Measurements from ENCODE around the gene CEP97.
"Not testable (repeated sequence)": the region's sequence is repeated elsewhere in the genome, so short reads cannot be mapped to it uniquely, and the experiment has no call there.

The CEP97 gene

GRCh38 chr3:101758224-101758623 is 33.8 kb downstream of the CEP97 start:
- Mint-ChIP-seq H3K27ac (ENCODE audit: low read depth) (peak overlapping the region; percentile 76), H3K4me1 (peaks cover 51% of the 10 kb centered on the region), H3K4me3 (peak overlapping the region; percentile 12), H3K36me3 (ENCODE audit: insufficient read depth) (peaks cover 18% of the 10 kb centered on the region), H3K9me3 (no peaks in the 10 kb centered on the region), H3K27me3 (no peaks in the 10 kb centered on the region)
- DNase-seq (ENCODE audit: low spot score in 2 of 2) (peak in 1 of 2 donors; percentile 12), ATAC-seq (replicated peaks; ENCODE audit: extremely low read depth, poor library complexity, severe bottlenecking) (peak; percentile 94)

- ATAC-seq (replicated peaks; ENCODE audit: extremely low read depth, poor library complexity, severe bottlenecking) (no peak), DNase-seq (ENCODE audit: low spot score in 2 of 2) (no peak)
- H3K4me3 Mint-ChIP-seq = no peak overlapping the region
- peaks cover 17% of the 10 kb centered on the region for H3K36me3 Mint-ChIP-seq (ENCODE audit: insufficient read depth)
- H3K9me3 Mint-ChIP-seq = no peaks in the 10 kb centered on the region
- H3K27me3 Mint-ChIP-seq = no peaks in the 10 kb centered on the region
- H3K27ac Mint-ChIP-seq (ENCODE audit: low read depth) = no peak overlapping the region
- peaks cover 38% of the 10 kb centered on the region for H3K4me1 Mint-ChIP-seq
Observed at GRCh38 chr3:101762041-101762646, 37.7 kb downstream of the CEP97 start.

- H3K9me3 Mint-ChIP-seq; H3K27me3 Mint-ChIP-seq; DNase-seq (ENCODE audit: low spot score in 2 of 2); ATAC-seq (replicated peaks; ENCODE audit: extremely low read depth, poor library complexity, severe bottlenecking); H3K36me3 Mint-ChIP-seq (ENCODE audit: insufficient read depth): not testable (repeated sequence)
- Mint-ChIP-seq H3K27ac (ENCODE audit: low read depth) (peak overlapping the region; percentile 94), H3K4me3 (peak overlapping the region; percentile 13), H3K4me1 (peaks cover 36% of the 10 kb centered on the region)
Observed at GRCh38 chr3:101777745-101778281, 53.4 kb downstream of the CEP97 start.

GRCh38 chr3:101778385-101779046 is 54.1 kb downstream of the CEP97 start:
- DNase-seq (ENCODE audit: low spot score in 2 of 2) (no peak), ATAC-seq (replicated peaks; ENCODE audit: extremely low read depth, poor library complexity, severe bottlenecking) (no peak)
- Mint-ChIP-seq H3K27me3 (no peaks in the 10 kb centered on the region), H3K4me1 (peaks cover 39% of the 10 kb centered on the region), H3K4me3 (peak overlapping the region; percentile 93), H3K9me3 (no peaks in the 10 kb centered on the region), H3K27ac (ENCODE audit: low read depth) (peak overlapping the region; percentile 94), H3K36me3 (ENCODE audit: insufficient read depth) (peaks cover 11% of the 10 kb centered on the region)

- H3K4me1 Mint-ChIP-seq = peaks cover 46% of the 10 kb centered on the region
- peak within 1 kb of the TSS; percentile 94 for H3K27ac Mint-ChIP-seq (ENCODE audit: low read depth)
- ATAC-seq (replicated peaks; ENCODE audit: extremely low read depth, poor library complexity, severe bottlenecking) (peak; percentile 92), DNase-seq (ENCODE audit: low spot score in 2 of 2) (peak; percentile 88 to 94)
- H3K27me3 Mint-ChIP-seq = no peaks in the 10 kb centered on the region
- H3K4me3 Mint-ChIP-seq = peak within 1 kb of the TSS; percentile 93
- peaks cover 15% of the 10 kb centered on the region for H3K36me3 Mint-ChIP-seq (ENCODE audit: insufficient read depth)
- no peaks in the 10 kb centered on the region for H3K9me3 Mint-ChIP-seq
Observed at GRCh38 chr3:101779047-101779821, 54.8 kb downstream of the CEP97 start, which contains the start of gene NXPE3. Gene NXPE3, plus strand, starts transcription at chr3:101779211. Its CDS starts 6,386 bp downstream, at chr3:101785597.

- no peaks in the 10 kb centered on the region for H3K27me3 Mint-ChIP-seq
- peaks cover 17% of the 10 kb centered on the region for H3K36me3 Mint-ChIP-seq (ENCODE audit: insufficient read depth)
- H3K4me3 Mint-ChIP-seq = peak overlapping the region; percentile 93
- no peaks in the 10 kb centered on the region for H3K9me3 Mint-ChIP-seq
- H3K27ac Mint-ChIP-seq (ENCODE audit: low read depth) = peak overlapping the region; percentile 94
- DNase-seq (ENCODE audit: low spot score in 2 of 2) (no peak), ATAC-seq (replicated peaks; ENCODE audit: extremely low read depth, poor library complexity, severe bottlenecking) (no peak)
- H3K4me1 Mint-ChIP-seq = peaks cover 52% of the 10 kb centered on the region
Observed at GRCh38 chr3:101779822-101780381, 55.5 kb downstream of the CEP97 start.

- Mint-ChIP-seq H3K36me3 (ENCODE audit: insufficient read depth) (peaks cover 20% of the 10 kb centered on the region), H3K27me3 (no peaks in the 10 kb centered on the region), H3K4me1 (peaks cover 60% of the 10 kb centered on the region), H3K4me3 (peak overlapping the region; percentile 93), H3K27ac (ENCODE audit: low read depth) (no peak overlapping the region), H3K9me3 (no peaks in the 10 kb centered on the region)
- ATAC-seq (replicated peaks; ENCODE audit: extremely low read depth, poor library complexity, severe bottlenecking) (no peak), DNase-seq (ENCODE audit: low spot score in 2 of 2) (no peak)
Observed at GRCh38 chr3:101780661-101781060, 56.2 kb downstream of the CEP97 start.

- Mint-ChIP-seq H3K9me3 (no peaks in the 10 kb centered on the region), H3K4me1 (peaks cover 61% of the 10 kb centered on the region), H3K4me3 (no peak overlapping the region), H3K36me3 (ENCODE audit: insufficient read depth) (peaks cover 20% of the 10 kb centered on the region), H3K27ac (ENCODE audit: low read depth) (no peak overlapping the region), H3K27me3 (no peaks in the 10 kb centered on the region)
- ATAC-seq (replicated peaks; ENCODE audit: extremely low read depth, poor library complexity, severe bottlenecking) = no peak
- DNase-seq (ENCODE audit: low spot score in 2 of 2) = no peak
Observed at GRCh38 chr3:101781166-101781565, 56.8 kb downstream of the CEP97 start.

- ATAC-seq (replicated peaks; ENCODE audit: extremely low read depth, poor library complexity, severe bottlenecking) = no peak
- H3K27me3 Mint-ChIP-seq = no peaks in the 10 kb centered on the region
- H3K36me3 Mint-ChIP-seq (ENCODE audit: insufficient read depth) = peaks cover 44% of the 10 kb centered on the region
- H3K4me3 Mint-ChIP-seq = peak overlapping the region; percentile 38
- H3K27ac Mint-ChIP-seq (ENCODE audit: low read depth) = peak overlapping the region; percentile 19
- no peaks in the 10 kb centered on the region for H3K9me3 Mint-ChIP-seq
- H3K4me1 Mint-ChIP-seq = peaks cover 54% of the 10 kb centered on the region
- no peak for DNase-seq (ENCODE audit: low spot score in 2 of 2)
Observed at GRCh38 chr3:101784855-101785613, 60.6 kb downstream of the CEP97 start.

GRCh38 chr3:101791778-101792177 is 67.4 kb downstream of the CEP97 start:
- Mint-ChIP-seq H3K4me1 (peaks cover 46% of the 10 kb centered on the region), H3K27ac (ENCODE audit: low read depth) (no peak overlapping the region), H3K9me3 (no peaks in the 10 kb centered on the region), H3K4me3 (no peak overlapping the region), H3K36me3 (ENCODE audit: insufficient read depth) (peaks cover 45% of the 10 kb centered on the region), H3K27me3 (no peaks in the 10 kb centered on the region)
- DNase-seq (ENCODE audit: low spot score in 2 of 2) (no peak), ATAC-seq (replicated peaks; ENCODE audit: extremely low read depth, poor library complexity, severe bottlenecking) (no peak)

- Mint-ChIP-seq H3K4me3 (no peak overlapping the region), H3K9me3 (no peaks in the 10 kb centered on the region), H3K27ac (ENCODE audit: low read depth) (peak overlapping the region; percentile 25), H3K4me1 (peaks cover 45% of the 10 kb centered on the region), H3K27me3 (no peaks in the 10 kb centered on the region), H3K36me3 (ENCODE audit: insufficient read depth) (peaks cover 25% of the 10 kb centered on the region)
- no peak for ATAC-seq (replicated peaks; ENCODE audit: extremely low read depth, poor library complexity, severe bottlenecking)
- no peak for DNase-seq (ENCODE audit: low spot score in 2 of 2)
Observed at GRCh38 chr3:101796077-101796680, 71.8 kb downstream of the CEP97 start.
